GM12801 (cell line): ENCODE results near the gene DENND1C.

Source experiments
- TF ChIP-seq, protein P1 (sequence below): IDR thresholded peaks from one replicate; pipeline ENCODE4 v1.5.1; 2011; ENCODE audit warnings: control low read depth; ENCODE audit not compliant: insufficient read length; ENCODE audit errors: extremely low read depth

The DENND1C gene

DNA sequence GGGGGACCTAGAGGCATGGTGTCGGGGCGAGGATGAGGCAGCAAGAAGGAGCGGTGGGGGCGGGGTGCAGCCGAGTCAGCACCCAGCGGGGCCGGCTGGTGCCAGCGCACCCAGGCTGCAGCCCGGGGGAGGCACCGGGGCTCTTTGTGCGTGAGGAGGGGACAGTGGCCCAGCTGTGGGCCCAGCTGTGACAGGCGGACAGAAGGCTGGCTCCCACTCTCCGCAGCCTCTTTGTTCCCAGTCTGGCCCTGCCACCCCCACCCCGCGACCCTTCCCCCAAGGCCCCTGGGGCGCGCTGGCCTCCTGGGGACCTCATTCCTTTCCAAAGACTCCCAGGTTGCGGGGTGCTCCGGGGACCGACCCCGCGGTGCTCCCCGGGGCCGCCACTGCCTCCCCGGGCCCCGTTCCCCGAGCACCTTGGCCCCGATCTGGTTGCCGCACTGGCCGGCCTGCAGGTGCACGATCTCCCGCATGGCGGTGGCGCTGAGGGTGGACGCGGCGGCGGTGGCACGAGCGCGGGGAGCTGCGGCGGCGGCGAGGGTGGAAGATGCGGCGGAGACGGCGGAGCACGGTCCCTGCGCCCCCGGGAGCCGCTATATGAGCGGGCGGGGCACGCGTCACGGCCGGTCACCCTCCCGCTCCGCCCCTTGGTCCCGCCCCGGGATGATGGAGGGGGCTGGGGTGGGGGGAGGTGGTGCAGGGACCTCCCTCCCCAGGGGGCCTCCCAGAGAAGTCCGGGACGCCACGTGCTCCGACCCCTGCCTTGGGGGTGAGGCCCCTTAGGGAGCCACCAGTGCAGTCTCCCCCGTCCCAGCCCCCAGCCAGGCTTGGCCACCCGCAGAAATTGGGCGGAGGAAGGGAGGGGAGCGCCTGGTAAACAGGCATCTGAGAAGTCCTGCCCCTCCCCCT lies 20.4 kb upstream of the DENND1C start, which contains the start of gene TUBB4A:
Gene TUBB4A, minus strand, starts transcription at position 570 of the 909 bp plus-strand sequence. Its CDS starts 97 bp downstream, at position 473.
- TF ChIP-seq, protein P1, sequence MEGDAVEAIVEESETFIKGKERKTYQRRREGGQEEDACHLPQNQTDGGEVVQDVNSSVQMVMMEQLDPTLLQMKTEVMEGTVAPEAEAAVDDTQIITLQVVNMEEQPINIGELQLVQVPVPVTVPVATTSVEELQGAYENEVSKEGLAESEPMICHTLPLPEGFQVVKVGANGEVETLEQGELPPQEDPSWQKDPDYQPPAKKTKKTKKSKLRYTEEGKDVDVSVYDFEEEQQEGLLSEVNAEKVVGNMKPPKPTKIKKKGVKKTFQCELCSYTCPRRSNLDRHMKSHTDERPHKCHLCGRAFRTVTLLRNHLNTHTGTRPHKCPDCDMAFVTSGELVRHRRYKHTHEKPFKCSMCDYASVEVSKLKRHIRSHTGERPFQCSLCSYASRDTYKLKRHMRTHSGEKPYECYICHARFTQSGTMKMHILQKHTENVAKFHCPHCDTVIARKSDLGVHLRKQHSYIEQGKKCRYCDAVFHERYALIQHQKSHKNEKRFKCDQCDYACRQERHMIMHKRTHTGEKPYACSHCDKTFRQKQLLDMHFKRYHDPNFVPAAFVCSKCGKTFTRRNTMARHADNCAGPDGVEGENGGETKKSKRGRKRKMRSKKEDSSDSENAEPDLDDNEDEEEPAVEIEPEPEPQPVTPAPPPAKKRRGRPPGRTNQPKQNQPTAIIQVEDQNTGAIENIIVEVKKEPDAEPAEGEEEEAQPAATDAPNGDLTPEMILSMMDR, result no peak

DNA sequence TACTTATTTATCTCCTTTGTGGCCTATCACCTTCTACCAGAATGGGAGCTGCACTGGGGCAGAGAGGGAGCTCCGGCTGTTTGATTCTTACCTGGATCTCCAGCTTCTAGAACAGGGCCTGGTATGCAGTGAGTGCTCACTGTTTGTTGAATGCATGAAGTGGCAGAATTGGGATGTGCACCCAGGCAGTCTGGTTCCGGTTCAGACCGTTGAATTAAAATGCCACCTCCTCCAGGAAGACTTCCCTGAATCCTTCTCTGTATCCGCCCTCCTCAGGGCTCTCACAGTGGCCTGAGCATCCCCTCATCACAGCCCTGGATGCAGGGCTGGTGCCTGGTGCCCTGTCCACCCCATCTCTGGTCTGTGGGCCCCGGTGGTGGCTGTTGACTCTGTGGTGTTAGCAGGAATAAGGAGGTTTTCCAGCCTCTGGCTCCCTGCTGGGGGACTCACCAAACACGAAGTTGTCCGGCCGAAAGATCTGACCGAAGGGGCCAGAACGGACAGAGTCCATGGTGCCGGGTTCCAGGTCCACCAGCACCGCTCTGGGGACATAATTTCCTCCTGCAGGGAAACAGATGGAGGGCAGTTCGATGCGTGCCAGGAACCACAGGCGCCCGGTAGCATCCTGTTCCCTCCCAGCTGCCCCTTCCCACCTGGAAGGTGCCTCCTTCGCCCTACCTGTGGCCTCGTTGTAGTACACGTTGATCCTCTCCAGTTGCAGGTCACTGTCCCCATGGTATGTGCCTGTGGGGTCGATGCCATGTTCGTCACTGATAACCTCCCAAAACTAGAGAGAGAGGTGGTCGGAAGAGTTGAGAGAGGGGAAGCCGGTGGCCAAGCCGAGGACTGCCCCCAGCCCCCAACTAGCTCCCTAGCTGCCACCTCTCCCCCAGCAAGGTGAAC lies 19.5 kb upstream of the DENND1C start:
- TF ChIP-seq, protein P1, result no peak

DNA sequence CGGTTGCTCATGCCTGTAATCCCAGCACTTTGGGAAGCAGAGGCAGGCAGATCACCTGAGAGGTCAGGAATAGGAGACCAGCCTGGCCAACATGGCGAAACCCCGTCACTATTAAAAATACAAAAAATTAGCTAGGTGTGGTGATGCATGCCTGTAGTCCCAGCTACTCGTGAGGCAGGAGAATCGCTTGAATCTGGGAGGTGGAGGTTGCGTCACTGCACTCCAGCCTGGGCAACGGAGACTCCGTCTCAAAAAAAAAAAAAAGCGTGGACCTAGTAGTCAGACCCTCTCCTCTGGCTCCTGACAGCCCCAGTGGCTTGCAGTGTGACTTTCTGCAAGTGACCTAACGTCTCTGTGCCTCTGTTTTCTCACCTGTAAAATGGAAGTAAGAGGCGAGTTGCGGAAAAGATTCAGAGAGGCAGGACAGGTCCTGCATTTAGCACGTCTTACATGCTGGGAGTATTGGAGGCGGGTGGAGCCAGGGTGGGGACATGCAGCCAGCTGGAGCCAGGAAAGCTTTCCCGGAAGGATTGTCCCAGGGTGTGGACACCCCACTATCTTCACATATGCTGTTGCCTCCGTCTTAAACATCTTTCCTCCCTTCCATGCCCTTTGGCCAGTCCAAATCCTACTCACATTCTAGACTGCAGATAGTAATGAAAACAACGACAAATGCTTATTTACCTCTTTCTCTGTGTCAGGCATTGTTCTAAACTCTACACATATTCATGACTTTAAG lies 17.6 kb upstream of the DENND1C start:
- TF ChIP-seq, protein P1, result no peak

DNA sequence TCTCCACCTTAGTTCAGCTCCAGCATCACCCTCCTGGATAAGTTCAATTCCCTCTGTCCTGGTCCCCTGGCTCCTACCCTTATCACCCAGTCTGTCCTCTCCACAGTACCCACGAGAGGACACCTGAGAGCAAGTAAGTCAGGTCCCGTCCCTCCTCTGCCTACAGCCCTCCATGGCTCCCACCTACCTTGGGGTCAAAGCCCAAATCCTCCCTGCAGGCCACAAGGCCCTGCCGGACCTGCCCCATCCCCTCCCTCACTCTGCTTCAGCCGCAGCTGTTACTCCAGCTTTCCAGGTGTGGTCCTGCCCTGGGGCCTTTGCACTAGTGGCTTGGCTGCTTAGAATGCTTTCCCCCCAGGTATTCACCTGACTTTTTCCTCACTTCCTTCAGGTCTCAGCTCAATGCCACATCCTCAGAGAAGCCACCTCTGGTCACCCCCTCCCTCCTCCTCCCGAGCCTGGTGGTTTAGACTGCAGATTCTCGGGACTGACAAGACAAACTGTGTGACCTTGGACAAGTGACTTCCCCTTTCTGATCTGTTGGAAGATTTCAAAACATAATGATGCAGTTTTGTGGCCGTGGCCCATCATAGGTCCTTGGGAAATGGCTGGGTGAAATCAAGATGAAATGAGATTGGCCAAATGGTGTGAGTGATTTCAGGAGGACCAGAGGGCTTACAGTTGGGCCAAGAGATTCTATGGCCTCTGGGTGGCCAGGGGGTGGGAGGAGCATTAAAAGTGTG lies 16.9 kb upstream of the DENND1C start:
- TF ChIP-seq, protein P1, result no peak

DNA sequence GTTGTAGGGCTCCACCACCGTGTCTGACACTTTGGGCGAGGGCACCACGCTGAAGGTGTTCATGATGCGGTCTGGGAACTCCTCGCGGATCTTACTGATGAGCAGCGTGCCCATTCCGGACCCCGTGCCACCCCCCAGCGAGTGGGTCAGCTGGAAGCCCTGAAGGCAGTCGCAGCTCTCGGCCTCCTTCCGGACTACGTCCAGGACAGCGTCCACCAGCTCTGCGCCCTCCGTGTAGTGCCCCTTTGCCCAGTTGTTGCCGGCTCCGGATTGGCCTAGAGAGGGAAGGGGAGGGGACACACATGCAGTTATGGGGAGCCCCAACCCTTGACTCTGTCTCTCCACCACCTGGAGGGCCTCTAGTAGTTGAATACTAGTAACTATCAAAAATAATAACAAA lies 14.4 kb upstream of the DENND1C start:
- TF ChIP-seq, protein P1, result no peak

DNA sequence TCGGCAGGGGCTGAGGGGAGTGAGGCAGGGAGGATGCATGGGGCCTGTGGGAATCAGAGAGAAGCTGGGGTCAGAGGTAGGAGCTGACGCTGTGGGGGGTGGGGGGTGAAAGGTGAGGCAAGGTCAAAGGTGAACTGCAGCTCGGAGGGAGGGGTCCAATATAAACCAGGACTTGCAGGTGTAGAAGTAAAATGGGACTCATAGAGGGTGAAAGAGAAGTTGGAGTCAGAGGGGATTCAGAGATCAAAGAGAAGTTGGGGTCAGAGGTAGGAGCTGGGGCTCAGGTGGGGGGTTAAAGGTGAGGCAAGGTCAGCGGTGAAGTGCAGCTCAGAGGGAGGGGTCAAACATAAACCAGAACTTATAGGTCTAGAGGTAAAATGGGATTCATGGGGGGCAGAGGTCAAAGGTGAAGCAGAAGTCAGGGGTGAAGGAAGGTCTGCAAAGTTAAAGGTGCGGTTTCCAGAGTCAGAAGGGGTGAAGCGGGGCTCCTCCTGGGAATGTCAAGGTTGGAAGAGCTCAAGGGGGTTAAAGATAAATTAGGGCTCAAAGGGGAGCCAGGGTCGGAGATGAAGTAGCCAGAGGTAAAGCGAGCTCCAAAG lies 12.9 kb upstream of the DENND1C start:
- TF ChIP-seq, protein P1, result no peak
